Stimulated activated CD8-positive, alpha-beta memory T cell treated with anti-CD3 and anti-CD28 coated beads, Interleukin-12 subunit alpha, Interleukin-12 subunit beta, amount 100 ng/mL, for 4 hours (primary cell): Measurements from ENCODE around the gene RAB43.
"Not testable (repeated sequence)": the region's sequence is repeated elsewhere in the genome, so short reads cannot be mapped to it uniquely, and the experiment has no call there.

ENCODE experiments used
- DNase-seq: peaks from one replicate; pipeline ENCODE4 v3.0.0-alpha.2; 2020; ENCODE audit warnings: low read depth

RAB43 gene

DNA sequence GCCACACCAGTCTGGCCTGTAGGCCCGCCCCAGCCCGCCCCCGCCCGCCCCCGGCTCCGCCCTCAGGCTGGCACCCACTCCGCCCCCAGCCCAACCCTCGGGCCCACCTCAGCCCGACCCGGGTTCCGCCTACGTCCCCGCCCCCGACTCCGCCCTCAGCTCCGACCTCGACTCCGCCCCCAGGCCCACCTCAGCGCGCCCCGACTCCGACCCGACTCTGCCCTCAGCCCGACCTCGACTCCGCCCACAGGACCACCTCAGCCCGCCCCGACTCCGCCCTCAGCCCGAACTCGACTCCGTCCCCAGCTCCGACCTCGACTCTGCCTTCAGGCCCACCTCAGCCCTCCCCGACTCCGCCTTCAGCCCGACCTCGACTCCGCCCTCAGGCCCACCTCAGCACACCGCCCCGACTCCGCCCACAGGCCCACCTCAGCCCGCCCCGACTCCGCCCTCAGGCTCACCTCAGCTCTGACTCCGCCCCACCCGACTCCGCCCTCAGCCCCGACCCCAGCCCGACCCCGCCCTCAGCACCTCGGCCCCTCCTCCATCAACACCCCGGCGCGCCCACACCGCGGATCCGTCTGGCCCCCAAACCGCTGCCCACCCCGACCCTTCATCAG, at the start of gene RAB43:
Gene RAB43 (minus strand): TSS at position 13 of the 620 bp plus-strand sequence. CDS start 315 bp downstream, outside the sequence.
- DNase-seq: peak; percentile 82

GRCh38 chr3:129166579-129167332, 45.2 kb upstream of the RAB43 start:
- no peak for DNase-seq

GRCh38 chr3:129165594-129165993, 44.0 kb upstream of the RAB43 start:
- not testable (repeated sequence) for DNase-seq

GRCh38 chr3:129164500-129164899, 42.9 kb upstream of the RAB43 start:
- no peak for DNase-seq

DNA sequence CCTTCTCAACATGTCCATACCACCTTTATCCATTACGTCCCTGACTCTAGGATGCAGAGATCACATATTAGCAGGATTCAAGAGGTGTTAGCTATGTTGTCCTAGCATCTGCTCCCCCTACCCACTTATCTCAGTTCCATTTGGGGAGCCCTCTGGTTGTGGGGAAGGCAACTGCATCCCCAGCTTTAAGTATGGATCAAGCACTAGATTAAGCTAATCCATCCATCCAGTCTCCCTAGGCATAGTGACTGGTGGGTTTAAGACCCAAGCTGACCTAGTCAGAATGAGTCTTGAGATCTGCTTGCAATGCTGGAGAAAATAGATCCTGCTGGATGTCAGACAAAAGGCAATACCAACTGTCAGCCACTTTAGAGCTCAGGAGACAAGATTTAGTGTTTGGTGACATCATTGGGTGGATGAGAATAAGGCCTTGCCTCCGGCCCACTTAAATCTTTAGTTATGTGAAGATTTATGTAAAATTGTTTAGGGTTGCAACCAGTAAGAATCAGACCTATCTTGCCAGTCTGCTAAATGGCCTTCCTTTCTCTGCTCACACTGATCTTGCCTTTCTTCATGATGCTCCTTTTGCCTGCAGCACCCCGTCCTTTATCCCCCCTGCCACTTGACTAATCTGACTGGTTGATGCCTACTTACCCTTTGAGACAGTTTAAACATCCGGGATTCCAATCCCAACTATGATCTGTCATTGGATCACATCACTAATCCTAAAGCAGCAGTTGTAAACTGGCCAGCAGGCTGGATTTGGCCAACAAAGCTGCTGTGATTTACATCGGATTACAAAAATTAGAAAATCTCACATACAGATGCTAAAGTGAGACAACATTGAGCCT, 41.4 kb upstream of the RAB43 start:
- DNase-seq: no peak

- no peak for DNase-seq
Measured at GRCh38 chr3:129161860-129162271, 40.3 kb upstream of the RAB43 start.

GRCh38 chr3:129160891-129161859, 39.6 kb upstream of the RAB43 start, which contains the start of gene ISY1:
Gene ISY1 (minus strand): TSS chr3:129161063. CDS start chr3:129160975, 88 bp downstream.
- peak; percentile 75 for DNase-seq

DNA sequence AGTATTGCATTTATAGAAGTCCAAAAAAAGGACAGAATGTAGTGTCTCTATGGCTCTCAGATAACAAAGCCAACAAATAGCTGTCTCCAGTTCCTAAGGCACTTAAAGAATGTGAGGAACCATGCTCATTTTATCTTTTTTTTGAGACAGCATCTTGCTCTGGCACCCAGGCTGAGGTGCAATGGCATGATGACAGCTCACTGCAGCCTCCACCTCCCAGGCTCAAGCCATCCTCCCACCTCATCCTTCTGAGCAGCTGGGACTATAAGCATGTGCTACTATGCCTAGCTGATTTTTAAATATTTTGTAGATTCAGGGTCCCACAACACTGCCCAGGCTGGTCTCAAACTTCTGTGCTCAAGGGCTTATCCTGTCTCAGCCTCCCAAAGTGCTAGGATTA, 23.2 kb upstream of the RAB43 start:
- no peak for DNase-seq

- not testable (repeated sequence) for DNase-seq
Measured at GRCh38 chr3:129141011-129141410, 19.4 kb upstream of the RAB43 start.

GRCh38 chr3:129139911-129140310, 18.3 kb upstream of the RAB43 start:
- no peak for DNase-seq

DNA sequence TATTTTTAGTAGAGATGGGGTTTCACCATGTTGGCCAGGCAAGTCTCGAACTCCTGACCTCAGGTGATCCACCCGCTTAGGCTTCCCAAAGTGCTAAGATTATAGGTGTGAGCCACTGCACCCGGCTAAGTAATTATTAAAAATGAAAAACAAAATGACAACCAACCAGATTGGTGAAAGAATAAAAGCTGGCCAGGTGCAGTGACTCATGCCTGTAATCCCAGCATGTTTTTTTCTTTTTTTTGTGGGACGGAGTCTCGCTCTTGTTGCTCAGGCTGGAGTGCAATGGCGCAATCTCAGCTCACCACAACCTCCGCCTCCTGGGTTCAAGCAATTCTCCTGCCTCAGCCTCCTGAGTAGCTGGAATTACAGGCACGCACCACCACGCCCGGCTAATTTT, 14.7 kb upstream of the RAB43 start:
- DNase-seq: not testable (repeated sequence)

GRCh38 chr3:129132097-129132866, 10.7 kb upstream of the RAB43 start:
- no peak for DNase-seq

GRCh38 chr3:129131465-129132088, 10.0 kb upstream of the RAB43 start:
- no peak for DNase-seq

GRCh38 chr3:129130291-129130813, 8.7 kb upstream of the RAB43 start:
- no peak for DNase-seq

DNA sequence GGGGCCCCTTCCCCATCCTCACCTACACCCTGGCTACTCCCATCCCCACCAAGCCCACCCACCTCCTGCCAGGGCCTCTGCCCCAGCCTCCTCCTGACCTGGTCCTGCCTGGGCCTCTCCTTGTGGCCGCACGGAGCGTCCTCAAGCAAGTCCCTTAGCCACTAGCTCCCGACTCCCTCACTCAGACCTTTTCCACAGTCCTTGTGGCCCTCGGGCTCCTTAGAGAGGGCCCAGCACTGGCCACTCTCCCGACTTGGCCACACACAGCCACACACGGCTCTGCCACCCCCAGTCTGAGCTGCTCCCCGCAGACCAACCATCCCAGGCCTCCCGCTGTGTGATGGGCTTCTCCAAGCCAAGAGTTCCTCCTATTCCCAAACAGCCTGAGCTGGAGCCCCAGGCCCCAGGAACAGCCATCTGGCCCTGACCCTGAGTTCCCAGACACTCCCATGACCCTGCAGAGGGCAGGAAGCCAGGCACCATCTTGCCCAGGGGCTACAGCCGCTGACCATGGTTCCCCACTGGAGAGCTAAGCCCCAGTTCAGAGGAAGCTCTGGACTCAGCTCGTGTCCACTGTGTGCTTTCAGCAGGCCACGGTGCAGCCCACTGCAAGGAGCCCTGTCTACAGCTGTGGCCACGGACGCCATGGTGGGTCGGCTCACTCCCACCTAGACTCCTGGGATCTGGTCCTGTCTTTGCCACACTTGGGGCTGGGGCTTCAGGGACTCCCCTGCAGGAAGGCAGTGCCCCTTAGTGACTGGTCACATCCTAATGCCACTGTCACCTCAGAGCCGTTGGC, 7.0 kb upstream of the RAB43 start:
- DNase-seq: no peak

- DNase-seq: no peak
Measured at GRCh38 chr3:129126726-129127280, 5.2 kb upstream of the RAB43 start.

DNA sequence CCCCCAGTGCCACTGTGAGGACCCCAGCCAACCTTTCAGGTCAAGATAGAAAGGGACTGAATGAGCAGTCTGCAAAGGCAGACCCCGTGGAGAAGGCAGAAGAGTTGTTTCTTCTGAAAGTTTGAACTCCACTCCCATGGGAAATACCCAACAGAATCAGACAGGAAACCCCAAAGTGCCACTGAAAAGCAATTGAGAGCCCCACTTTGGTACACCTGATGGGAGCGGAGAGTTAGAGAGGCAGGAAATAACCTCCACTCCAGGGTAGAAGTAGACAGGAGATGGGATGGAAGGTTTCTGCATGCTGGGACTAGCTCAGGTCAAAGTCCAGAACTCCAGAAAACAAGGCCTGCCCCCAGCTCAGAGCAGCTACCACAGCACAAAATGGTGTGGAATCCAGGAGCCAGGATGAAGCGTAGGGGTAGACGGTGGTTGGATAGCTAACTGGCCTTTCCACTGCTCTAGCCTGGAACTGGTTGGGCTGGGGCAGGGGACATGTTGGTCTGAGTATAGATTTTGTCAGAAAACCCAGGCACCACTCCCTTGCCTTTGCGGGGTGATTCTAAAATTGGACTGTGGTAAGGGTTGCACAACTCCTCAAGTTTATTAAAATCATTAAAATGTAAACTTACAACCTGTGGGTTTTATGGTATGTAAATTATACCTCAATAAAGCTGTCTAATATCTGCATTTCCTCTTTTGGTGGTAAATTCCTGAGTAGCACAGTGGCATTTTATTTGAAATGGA, 1.9 kb upstream of the RAB43 start:
- DNase-seq: no peak

DNA sequence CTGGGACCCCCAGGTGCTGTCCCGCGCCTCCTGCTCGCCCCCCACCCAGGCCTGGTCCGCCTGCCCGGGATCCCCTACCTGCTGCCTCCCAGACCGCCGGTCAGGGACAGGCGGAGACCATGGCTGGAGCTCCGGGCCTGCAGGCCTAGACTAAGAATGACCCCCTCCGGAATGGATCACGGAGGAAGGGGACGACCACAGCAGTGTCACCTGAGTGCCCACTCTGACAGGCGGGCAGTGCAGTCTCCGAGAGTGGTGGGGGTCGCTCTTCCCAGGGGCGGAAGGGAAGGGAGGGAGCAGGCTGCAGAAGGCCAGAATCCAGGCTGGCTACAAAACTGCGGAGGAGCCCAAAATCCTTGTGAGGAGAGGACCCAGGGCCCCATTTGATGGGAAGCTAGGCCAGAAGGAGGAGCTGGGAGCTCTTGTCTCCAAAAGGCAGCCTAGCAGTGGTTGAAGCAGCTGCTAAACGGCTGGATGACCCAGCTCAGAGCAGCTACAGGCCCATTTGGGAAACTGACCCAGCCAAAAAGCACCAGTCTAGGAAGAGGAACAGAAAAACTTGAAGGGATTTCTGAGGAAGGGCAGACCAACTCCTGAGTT, 908 bp upstream of the RAB43 start:
- DNase-seq: no peak
